CD4-positive, alpha-beta T cell treated with Interleukin-6 for 4 hours (primary cell): ENCODE measurements around the gene CNNM1.
A peak's percentile ranks its signal among the peaks of the same experiment; 100 is the strongest.

Experiments used
- DNase-seq: peaks from one replicate; pipeline ENCODE4 v3.0.0-alpha.2; 2020; ENCODE audit warnings: mixed read lengths

Gene CNNM1

DNA sequence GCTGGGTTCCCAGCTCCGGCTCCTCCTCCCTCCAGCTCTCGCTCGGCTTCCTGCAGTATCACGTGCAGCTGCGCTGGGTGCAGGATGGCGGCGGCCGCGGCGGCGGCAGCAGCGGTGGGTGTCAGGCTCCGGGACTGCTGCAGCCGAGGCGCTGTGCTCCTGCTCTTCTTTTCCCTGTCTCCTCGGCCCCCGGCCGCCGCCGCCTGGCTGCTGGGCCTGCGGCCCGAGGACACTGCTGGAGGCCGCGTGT is at the start of gene CNNM1:
CNNM1 (plus strand) TSS at position 53 of the 250 bp plus-strand sequence; CDS start at position 85, 32 bp downstream.
- DNase-seq: peak; percentile 13

DNA sequence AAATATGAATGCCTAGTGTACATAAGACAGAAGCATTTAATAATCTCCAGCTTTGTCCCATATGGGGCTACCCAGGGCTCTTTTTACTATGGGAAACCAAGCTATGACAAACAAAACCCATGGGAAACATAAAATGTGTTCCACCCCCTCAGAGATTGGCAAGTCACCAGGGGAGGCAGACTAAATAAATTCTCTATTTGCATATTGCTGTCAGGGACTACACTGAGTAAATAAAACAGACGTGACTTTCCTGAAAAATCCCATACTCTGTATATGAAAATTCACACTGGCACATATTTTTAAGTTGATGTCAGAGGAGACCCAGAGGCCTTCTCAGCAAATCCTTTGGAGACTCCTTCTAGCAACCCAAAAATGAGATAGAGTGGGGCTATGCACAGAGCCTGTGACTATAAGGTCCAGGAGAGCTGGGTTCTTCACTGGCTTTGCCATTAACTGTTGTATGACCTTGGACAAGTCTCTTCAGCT is 49.5 kb upstream of the CNNM1 start:
- no peak for DNase-seq

DNA sequence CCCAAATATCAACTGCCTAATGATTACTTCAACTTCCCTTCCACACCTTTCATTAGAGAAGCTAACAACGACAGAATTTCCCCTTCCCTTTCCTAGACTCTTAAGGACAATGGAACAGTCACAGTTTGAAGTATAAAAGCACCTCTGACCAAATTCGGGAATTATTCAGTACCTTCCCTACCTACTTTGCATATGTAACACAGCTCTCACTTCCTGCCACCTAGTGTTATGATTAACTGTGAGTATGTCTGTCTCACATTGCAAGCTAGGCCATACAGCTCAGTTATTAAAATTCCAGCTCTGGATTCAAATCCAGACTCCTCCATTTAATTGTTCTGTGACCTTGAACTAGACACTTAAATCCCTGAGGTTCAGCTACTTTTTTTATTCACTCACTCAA is 48.7 kb upstream of the CNNM1 start:
- DNase-seq: no peak

DNA sequence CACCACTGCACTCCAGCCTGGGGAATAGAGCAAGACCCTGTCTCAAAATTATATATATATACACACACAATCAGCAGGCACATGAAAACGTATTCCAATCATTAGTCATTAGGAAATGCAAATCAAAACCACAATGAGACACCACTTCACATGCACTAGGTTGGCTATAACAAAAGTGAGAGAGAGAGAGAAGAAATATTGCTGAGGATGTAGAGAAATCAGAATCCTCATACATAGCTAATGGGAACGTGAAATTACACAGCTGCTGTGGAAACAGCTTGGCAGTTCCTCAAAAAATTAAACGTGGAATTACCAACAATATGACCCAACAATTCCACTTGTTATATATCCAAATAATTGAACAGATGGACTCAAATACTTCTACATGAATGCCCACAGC is 43.3 kb upstream of the CNNM1 start:
- DNase-seq: no peak

DNA sequence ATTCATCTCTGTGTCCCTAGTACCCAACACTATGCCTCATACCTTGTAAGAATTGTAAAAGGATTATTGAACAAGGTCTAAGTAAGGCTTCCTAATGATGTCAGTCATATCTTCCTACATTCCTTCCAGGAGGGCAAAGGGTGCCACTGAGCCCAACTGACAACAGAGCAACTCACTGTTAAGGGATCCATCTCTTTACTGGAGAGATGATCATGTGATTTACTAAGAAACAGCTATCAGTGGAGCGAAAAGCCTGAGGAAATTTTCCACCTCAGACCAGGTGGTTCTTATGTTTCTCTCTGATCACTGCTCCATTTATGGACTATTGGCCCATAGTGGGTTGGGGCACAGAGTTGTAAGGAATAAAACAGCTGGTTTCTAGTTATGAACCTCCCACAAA is 38.9 kb upstream of the CNNM1 start:
- no peak for DNase-seq

DNA sequence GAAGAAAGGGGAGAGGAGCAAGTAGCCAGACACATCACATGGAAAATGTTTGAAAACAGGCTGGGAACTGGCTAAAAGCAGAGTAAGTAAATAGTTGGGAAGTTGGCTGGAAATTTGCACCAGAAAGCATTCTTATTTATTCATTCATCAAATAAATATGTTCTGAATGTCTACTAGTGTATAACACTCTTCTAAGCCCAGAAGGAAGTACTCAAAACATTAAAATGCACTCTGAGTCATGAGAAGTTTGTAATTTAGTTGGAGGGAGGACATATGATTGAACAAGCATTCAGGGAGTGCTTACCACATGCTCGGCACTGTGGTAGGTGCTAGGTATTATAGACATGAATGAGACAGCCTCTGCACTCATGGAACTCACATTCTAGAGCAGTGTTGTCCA is 37.0 kb upstream of the CNNM1 start:
- no peak for DNase-seq

DNA sequence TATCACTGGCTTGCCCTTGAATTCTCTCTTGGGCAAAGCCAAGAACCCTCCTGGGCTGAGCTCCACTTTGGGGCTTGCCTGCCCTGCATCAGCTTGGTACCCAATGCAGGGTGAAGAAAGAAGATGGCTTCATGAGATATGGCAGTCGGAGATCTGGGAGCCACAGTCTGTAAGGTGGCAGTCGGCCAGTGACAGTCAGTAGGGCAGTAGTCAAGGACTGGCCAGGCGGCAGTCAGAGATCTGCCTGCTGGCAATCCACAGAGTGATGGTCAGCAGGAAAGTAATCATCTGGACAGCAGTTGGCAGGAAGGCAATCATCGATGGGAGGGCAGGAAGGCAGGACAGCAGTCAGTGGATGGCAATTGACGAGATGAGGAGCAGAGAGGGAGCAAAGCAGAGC is 32.6 kb upstream of the CNNM1 start:
- DNase-seq: no peak

DNA sequence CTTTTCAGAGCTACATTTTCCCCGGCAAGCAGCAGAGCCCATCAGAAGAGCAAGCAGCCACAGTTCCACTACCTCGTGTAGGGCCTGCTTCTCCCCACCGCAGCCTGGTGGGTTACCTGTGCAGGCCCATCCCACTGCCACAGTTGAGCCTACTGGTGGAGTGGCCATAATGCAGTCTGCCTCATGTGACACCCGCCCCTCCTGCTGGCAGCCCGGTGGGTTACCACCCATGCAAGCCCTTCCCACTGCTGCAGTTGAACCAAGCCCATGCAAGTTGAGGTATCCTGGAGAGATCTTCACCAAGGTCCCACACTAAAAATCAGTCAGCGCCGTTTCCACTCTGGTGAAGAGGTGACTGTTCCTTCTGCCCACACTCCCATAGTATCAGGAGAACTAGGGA is 32.1 kb upstream of the CNNM1 start:
- no peak for DNase-seq

DNA sequence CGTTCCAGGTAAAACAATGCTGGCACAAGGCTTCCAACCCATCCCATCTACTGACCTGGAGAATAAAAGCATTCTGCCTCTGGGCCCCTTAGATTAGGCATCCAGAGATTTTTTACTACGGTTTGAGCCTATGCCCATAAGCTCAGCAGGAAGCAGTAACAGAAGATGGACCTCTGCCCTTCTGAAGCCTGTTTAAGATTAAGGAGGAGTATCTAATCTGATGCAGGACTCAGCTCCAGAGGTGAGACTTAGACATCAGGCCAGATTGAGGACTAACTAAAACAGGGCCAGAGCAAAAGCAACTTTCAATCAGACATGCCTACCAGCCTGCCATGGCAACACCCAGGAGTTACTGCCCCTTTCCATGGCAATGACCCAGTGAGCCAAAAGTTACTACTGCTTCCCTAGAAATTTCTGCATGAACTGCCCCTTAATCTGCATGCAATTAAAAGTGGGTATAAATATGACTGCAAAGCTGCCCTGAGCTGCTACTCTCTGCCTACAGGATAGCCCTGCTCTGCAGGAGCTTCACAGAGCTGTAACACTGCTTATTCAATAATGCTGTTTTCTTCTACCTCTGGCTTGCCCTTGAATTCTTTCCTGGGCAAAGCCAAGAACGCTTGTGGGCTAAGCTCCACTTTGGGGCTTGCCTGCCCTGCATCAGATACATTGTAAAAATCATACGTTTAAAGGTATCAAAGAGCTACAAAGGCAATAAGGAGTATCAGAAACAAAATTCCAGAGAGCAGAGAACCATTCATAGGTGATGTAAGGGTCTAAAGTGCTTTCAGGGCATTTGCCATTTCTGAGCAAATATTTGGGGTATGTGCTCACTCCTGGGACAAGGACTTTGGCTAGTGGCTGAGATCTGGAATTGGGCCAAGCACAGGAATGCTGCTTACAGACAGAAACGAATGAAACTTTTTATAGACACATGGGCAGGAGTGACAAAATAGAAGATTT is 25.0 kb upstream of the CNNM1 start:
- DNase-seq: no peak

DNA sequence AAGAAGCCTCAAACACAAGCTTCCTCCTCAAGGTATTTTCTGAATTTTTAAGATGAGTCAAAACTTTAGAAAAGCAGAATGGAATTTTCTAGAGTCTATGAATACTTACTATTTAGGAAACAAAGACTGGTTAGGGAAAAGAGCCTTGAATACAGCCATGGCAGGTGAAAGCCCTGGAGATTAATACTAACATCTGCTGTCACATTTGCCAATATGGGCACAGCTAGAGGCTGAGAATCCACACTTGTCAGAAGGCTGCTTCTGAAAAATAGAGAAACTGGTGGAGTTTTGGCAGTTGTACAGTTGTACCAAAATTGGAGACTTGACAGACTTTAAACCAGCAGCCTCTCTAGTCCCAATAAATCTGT is 24.3 kb upstream of the CNNM1 start:
- no peak for DNase-seq

DNA sequence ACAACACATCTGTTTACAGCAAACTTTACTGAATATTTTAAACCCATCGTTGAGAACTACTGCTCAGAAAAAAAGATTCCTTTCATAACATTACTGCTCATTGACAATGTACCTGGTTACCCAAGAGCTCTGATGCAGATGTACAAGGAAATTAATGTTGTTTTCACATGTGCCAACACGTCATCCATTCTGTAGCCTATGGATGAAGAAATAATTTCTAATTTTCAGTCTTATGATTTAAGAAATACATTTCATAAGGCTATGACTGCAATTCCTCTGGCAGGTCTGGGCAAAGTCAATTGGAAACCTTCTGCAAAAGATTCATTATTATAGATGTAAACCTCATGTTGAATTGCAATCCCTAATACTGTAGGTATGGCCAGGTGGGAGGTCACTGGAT is 16.7 kb upstream of the CNNM1 start:
- no peak for DNase-seq

DNA sequence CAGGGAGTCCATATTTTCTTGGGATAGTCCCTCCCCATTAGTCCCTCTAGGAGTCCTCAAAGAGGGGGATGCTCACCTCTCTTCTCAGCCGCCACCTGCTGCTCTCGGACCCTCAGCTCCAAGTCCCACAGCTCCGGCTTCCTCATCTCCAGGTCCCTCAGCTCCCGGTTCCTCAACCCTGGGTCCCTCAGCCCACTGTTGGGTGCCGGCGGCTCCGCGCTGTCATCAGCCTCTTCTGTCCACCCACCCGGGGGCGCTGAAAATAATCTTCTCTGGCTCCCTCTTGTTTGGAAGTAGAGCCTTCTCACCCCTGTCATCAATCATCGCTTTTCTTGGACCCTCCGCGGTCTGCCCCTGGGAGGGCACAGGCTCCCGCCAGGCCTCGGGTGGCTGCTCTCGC is 13.3 kb upstream of the CNNM1 start:
- DNase-seq: no peak

DNA sequence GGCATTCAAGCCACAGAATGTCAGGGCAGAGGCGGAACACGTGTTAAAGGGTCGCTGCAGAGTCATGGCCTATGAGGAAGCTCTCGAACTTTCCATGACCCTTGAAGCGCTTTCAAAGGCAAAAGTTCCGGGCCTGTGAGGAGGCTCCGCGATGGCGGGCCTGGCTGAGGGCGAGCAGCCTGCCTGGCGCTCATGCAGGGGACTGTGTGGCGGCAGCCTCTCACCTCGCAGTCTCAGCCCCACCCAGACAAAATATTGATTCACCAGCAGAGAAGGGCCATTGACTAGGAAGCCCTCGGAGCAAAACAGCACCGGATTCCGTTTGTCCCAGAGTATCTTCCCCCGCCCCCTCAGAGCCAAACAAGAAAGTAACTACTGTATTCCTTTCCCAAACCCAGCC is 12.8 kb upstream of the CNNM1 start:
- DNase-seq: no peak

DNA sequence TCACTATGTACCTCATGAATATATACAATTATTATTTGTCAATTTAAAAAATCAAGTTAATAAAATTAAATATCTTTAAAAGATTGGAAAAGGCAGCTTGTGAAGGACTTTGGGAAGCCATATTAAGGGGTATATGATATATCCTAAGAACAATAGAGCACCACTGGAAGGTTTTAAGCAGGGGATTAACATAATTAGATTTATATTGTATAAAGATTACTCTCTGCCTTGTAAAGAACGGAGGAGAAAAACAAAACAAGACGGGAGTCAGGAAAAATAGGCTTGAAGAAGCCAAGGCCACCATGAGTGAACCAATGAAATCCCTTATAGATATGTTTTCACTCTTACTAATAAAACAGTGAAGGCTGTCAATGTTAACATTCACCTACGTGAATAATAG is 11.1 kb upstream of the CNNM1 start:
- DNase-seq: no peak

DNA sequence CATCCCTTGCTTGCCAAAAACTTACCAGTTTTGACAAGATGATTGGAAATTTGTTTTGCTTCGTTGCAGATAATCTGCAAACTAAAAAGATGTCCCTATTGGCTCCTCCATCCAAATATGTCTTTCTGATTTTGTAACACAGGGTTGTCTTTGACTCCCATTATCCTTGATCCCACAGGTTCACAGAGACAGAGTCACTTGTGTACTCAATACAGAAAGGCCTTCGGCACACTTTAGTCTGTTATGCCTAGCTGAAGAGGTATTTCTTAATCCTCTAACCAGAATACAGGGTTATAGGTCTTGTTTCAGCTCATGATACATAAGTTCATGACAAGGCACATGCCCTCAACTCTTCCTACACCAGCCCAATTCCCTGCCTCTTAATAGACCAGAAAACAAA is 10.7 kb upstream of the CNNM1 start:
- no peak for DNase-seq

DNA sequence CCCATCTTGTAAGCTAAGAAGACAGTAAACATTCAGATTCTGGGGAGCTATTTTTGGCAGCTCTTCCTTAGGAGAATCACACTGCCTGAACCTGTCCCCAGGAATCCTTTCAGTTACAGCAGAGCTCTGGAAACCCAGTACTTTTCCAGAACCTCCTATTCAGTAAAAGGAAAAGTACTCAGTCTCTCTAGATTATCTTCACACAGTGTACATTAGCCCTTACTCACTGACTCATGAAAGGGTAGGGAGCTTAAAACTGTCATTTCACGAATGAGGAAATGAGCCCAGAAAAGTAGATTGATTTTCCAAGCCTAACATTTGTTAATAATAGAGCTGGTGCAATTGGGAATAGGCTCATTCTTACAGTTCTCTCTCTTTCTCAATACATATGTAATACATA is 3.9 kb upstream of the CNNM1 start:
- DNase-seq: no peak

DNA sequence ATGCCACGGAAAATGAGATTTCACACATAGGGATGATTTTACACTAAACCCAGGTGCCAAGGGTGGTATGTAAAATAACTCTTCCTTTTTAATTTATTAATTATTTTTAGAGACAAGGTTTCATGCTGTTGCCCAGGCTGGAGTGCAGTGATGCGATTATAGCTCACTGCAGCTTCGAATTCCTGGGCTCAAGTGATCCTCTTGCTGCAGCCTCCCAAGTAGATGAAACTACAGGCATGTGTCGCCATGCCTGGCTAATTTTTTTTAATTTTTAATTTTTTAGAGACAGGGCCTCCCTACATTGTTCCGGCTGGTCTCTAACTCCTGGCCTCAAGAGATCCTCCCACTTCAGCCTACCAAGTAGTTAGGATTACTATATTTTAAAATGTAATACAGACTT is 2.3 kb upstream of the CNNM1 start:
- no peak for DNase-seq

DNA sequence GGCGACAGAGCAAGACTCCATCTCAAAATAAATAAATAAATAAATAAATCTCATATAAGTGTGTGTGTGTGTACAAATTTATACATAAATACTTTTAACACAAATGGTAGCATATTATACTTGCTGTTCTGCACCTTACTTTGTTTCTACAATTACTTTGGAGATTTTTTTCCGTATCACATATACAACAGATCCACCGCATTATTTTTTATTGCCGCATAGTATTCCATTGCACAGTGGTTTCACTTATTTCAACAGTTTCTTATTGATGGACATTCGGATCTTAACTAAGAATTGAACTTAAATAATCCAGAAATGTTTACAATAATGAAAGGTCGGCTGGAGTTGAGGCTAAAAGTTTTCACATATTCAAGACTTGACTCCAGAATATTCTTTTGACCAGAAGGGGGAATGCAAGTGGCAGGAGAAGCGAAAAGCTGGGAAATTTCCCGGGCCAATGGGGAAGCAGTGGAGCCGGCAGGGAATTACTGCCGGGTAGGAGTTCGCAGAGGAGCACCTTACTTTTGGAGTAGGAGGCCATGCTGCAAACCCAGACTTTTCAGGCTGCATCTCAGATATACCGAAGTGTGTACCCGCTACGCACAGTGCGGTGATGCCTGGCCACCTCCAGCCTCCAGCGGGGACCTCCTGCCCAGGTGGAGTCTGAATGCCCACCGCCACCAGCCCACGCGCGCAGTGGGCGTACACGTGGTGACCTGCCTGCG is 415 bp upstream of the CNNM1 start:
- DNase-seq: no peak

DNA sequence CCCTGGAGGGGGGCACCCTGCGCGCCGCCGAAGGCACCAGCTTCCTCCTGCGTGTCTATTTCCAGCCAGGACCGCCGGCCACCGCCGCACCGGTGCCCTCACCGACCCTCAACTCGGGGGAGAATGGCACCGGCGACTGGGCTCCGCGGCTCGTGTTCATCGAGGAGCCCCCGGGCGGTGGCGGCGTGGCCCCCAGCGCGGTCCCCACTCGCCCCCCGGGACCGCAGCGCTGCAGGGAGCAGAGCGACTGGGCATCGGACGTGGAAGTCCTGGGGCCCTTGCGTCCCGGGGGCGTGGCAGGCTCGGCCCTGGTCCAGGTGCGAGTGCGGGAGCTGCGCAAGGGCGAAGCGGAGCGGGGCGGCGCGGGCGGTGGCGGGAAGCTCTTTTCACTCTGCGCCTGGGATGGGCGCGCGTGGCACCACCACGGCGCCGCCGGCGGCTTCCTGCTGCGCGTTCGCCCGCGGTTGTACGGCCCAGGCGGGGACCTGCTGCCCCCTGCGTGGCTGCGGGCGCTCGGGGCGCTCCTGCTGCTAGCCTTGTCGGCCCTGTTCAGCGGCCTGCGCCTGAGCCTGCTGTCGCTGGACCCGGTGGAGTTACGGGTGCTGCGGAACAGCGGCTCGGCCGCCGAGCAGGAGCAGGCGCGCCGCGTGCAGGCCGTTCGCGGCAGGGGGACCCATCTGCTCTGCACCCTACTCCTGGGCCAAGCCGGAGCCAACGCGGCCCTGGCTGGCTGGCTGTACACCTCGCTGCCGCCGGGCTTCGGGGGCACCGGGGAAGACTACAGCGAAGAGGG is 594 bp downstream of the CNNM1 start:
- DNase-seq: no peak

DNA sequence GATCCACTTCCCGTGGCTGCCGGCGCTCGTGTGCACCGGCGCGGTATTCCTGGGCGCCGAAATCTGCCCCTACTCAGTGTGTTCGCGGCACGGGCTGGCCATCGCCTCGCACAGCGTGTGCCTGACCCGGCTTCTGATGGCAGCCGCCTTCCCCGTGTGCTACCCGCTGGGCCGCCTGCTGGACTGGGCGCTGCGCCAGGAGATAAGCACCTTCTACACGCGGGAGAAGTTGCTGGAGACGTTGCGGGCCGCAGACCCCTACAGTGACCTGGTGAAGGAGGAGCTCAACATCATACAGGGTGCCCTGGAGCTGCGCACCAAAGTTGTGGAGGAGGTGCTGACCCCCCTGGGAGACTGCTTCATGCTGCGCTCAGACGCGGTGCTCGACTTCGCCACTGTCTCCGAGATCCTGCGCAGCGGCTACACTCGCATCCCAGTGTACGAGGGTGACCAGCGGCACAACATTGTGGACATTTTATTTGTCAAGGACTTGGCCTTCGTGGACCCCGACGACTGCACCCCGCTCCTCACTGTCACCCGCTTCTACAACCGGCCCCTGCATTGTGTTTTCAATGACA is 1.3 kb downstream of the CNNM1 start:
- no peak for DNase-seq

DNA sequence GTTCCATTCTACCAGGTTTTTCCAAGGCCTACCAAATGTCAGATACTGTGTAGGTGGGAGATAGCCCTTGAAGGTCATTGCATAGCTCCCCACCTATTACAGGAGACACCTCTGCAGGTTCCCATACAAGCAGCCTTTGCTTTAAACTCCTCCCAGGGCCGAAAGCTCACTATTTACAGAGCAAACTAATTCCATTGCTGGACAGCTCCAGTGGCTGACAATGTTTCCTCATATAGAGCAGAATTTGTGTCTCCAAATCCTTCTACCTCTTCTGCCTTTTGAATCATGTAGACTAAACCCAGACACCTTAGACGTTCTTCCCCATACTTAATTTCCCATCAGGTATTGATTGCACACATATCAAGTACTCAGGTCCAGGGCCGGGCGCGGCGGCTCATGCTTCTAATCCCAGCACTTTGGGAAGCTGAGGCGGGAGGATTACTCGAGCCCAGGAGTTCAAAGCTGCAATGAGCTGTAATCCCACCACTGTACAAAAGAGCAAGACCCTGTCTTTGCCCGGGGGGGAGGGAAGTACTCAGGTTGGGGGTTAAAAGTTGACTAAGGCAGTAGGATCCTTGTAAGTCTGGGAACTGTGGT is 2.1 kb downstream of the CNNM1 start:
- DNase-seq: no peak

DNA sequence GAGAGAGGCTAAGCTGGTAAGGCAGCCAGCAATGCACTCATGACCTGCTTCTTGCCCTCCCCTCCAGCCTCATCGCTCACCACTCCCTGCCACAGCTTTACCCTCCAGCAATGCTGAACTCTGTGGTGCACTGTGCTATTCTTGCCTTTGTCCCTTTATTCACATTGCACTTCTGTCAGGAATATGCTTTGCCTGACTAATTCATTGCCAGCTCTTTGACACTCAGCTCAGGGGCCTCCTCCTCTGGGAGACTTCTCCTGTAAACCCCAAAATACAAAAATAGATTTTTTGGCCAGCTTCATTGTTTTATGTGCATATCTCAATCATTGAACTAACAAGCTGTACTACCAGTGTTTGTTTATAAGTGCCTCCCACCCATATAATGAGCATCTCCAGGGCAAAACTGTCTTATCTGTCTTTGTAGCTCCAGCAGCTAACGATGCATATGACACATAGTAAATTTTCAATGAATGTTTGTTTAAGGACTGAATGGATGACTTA is 8.2 kb downstream of the CNNM1 start:
- DNase-seq: no peak

DNA sequence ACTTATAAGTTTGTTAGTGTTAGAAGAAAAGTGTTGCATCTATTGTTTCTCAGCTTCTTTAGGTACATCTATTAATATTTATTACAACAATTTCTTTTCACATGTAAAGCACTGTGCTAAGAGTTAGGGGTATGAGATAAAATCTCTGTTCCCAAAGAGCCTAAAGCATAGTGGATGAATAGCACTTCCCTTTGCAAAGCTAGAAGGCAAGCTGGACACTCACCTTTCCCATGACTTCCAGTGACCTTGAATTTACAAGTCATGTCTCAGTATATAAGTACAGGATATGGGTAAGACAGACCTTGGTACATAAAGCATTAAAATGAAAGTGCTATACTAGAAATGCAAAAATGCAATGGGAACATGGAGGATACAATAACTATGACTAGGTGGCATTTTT is 8.7 kb downstream of the CNNM1 start:
- DNase-seq: no peak
